IPS DF 6.9 (cell line): ENCODE data around the gene CCDC24.
A peak's percentile ranks its signal among the peaks of the same experiment; 100 is the strongest.

Source experiments
- DNase-seq: peaks from one replicate; pipeline ENCODE4 v3.0.0-alpha.2; 2013; ENCODE audit warnings: low read depth, low spot score
- H3K27ac ChIP-seq: one replicate; pipeline ENCODE4 v1.5.1; 2013; ENCODE audit warnings: low read length, control low read depth
- H3K27me3 ChIP-seq: 2 replicates; pipeline ENCODE4 v1.6.1; 2013; ENCODE audit warnings: mild to moderate bottlenecking, low read length; ENCODE audit not compliant: control insufficient read depth, insufficient read depth
- H3K36me3 ChIP-seq: 2 replicates; pipeline ENCODE4 v1.6.1; 2013; ENCODE audit warnings: low read length; ENCODE audit not compliant: control insufficient read depth, insufficient read depth
- H3K4me1 ChIP-seq: 2 replicates; pipeline ENCODE4 v1.6.1; 2013; ENCODE audit warnings: low read length; ENCODE audit not compliant: control insufficient read depth, insufficient read depth
- H3K4me3 ChIP-seq: 2 replicates; pipeline ENCODE4 v1.5.1; 2013; ENCODE audit warnings: mild to moderate bottlenecking, low read length
- H3K9me3 ChIP-seq: 2 replicates; pipeline ENCODE4 v1.6.1; 2013; ENCODE audit warnings: low read length, inconsistent platforms; ENCODE audit not compliant: control insufficient read depth, insufficient read depth
- WGBS: extraction: QIAGEN DNeasy Blood & Tissue Kit; methylation state at CpG from one replicate; pipeline ENCODE4 v1.1.7; 2013; ENCODE audit warnings: mixed read lengths, missing lambda C conversion rate; ENCODE audit not compliant: insufficient read length, insufficient coverage; 5-methylcytosine and 5-hydroxymethylcytosine counted together

CCDC24 gene

GRCh38 chr1:44021581-44022321 is 30.4 kb downstream of the CCDC24 start:
- H3K9me3 ChIP-seq = no peaks in the 10 kb centered on the region
- H3K27ac ChIP-seq = no peak overlapping the region
- no CpG with 5 or more reads among the region's 10 CpGs for WGBS
- peaks cover 9% of the 10 kb centered on the region; the same call in 1 of the 2 replicates for H3K36me3 ChIP-seq
- H3K27me3 ChIP-seq = no peaks in the 10 kb centered on the region
- peaks cover 5% of the 10 kb centered on the region; the same call in 1 of the 2 replicates for H3K4me1 ChIP-seq
- no peak overlapping the region for H3K4me3 ChIP-seq
- no peak for DNase-seq

DNA sequence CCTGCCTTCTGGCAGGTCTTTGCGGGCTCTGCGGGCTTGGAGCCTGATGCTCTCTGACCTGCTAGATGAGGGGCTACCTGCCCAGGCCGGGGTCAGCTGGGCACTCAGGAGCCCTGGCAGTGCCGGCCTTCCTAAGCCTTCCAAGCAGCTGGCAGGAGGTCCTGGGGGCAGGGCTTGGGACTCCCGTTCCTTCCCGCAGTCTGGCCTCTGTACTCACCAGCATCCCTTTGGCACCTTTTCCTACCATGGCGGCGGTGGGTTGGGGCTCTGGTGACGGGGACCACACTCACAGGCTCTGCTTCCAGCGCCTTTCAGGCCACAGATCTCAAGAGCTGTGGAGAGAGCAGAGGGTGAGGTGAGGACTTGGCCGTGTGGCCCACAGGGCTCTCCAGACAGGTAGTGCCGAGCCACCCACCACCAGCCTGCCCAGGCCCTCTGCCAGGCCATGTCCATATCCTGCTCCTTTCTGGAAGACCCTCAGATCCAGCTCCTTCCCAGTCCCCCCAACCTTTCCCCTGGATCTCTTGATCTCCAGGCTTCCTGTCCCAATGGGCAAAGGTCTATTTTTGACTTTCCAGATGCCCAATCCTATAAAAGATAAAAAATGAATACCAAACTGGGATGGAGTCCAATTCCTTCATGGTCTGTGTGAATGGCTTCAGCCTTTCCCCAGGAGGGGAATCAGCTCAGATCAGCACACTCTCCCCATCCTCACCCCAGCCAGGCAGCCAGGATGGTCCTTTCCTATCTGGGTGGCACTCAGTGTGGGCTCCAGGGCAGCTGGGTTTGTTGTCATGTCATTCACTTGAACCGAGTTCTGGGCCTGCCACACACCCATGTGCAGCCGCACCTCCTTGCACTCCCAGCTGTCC is 32.9 kb downstream of the CCDC24 start:
- no peak for DNase-seq
- no peaks in the 10 kb centered on the region for H3K9me3 ChIP-seq
- no CpG with 5 or more reads among the region's 14 CpGs for WGBS
- H3K36me3 ChIP-seq = peaks cover 9% of the 10 kb centered on the region; the same call in 1 of the 2 replicates
- H3K4me1 ChIP-seq = peaks cover 6% of the 10 kb centered on the region; the same call in 1 of the 2 replicates
- no peak overlapping the region for H3K27ac ChIP-seq
- H3K27me3 ChIP-seq = no peaks in the 10 kb centered on the region
- no peak overlapping the region for H3K4me3 ChIP-seq

DNA sequence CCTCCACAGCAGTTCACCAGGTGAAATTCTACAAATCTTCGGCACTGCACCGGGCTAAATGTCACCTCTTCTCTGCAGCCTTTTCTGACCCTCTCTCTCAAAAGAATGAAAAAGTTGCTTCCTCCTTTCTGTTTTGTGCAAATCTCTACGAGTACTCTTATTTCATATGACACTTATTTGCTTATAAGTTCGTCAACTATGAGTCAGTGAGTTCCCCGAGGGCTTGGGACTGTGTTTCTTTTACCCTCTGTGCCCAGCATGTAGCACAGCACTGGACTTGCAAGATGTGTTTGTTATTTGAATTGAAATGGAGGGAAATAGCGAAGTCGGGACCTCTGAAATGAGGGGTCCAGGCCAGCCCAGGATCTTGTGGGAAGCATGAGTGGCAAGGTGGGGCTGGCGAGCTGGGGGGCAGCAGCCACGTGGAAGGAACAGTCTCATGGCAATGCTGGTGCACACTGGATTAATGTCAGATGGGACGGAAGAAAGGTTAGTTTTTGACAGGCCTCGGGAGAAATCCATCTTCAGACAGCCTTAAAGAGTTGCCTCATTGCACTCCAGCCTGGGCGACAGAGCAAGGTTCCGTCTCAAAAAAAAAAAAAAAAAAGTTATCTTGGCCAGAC is 33.6 kb downstream of the CCDC24 start:
- no peak overlapping the region for H3K27ac ChIP-seq
- no peaks in the 10 kb centered on the region for H3K9me3 ChIP-seq
- no peak overlapping the region for H3K4me3 ChIP-seq
- DNase-seq = no peak
- H3K27me3 ChIP-seq = no peaks in the 10 kb centered on the region
- H3K4me1 ChIP-seq = peaks cover 6% of the 10 kb centered on the region
- peaks cover 9% of the 10 kb centered on the region; the same call in 1 of the 2 replicates for H3K36me3 ChIP-seq
- no CpG with 5 or more reads among the region's 13 CpGs for WGBS

DNA sequence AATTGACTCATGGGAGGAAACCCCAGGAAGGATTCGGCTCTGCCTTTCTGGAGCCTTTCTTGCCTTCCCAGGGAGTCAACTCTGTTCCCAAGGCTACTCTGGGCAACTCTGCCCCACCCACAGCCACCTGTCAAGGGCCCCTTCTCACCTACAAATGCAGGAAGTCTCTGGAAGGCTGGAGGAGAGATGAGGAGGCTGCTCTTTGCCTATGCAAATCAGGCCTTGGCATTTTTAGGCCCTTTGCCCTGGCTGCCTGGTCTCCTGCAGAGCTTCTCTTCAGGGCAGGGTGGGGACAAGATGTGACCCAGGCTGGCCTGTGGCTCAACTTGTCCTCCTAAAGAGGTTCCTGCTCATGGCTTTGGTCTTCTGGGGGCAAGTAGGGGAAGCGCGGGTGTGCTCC is 34.4 kb downstream of the CCDC24 start:
- H3K27ac ChIP-seq = no peak overlapping the region
- DNase-seq = no peak
- no peaks in the 10 kb centered on the region for H3K27me3 ChIP-seq
- peaks cover 6% of the 10 kb centered on the region for H3K4me1 ChIP-seq
- no peaks in the 10 kb centered on the region for H3K9me3 ChIP-seq
- H3K36me3 ChIP-seq = peaks cover 9% of the 10 kb centered on the region; the same call in 1 of the 2 replicates
- no peak overlapping the region for H3K4me3 ChIP-seq
- no CpG with 5 or more reads among the region's 3 CpGs for WGBS

DNA sequence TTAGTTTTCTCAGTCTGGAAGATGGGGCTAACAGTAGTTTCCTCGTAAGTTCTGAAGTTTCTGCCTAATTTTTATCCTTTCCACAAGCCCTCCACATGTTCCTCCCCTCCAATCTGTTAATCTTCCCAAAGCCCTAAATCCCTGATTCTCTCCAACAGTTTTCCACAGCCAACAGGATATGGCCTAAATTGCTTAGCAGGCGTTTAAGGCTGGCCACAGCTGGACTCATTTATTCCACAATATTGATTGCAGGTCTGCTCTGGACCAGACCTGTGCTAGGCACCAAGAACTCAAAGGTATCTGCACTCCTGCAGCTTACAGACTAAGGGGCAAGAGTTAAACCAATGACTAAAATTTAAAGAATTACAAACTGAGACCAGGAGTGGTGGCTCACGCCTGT is 35.9 kb downstream of the CCDC24 start:
- WGBS = no CpG with 5 or more reads among the region's 3 CpGs
- H3K4me3 ChIP-seq = no peak overlapping the region
- H3K27me3 ChIP-seq = no peaks in the 10 kb centered on the region
- H3K4me1 ChIP-seq = peaks cover 6% of the 10 kb centered on the region
- H3K27ac ChIP-seq = no peak overlapping the region
- no peaks in the 10 kb centered on the region for H3K9me3 ChIP-seq
- H3K36me3 ChIP-seq = peaks cover 5% of the 10 kb centered on the region; the same call in 1 of the 2 replicates
- DNase-seq = no peak

DNA sequence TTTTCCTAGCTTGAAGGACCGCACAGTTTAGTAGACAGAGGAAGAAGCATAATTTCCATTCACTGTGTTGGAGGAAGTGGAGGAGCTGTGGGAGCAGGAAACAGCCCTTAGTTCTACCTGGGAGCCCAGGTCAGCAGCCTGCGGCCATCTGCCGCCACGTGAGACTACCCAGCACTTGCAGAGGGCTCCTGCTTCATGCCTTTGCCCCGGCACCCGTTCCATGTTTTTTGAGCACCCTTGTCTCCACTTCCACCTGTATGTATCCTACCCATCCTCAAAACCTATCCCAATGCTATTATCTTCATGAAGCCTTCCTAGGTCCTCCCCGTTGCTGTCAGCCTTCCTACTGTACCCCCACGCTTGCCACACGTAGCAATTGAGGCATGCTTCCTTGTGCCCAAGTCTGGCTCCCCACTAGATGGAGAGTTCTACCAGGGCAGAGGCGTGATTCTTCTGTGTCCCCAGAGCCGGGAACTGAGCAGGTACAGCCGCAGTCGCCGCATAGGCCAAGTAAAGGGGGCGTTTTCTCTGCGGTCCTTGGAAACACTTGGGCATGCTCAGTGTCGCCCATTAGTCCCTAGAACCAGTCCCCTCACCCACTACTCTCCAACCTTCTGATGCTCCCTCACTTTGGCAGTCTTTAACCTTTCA is 38.0 kb downstream of the CCDC24 start:
- H3K9me3 ChIP-seq = no peaks in the 10 kb centered on the region
- no peaks in the 10 kb centered on the region for H3K27me3 ChIP-seq
- H3K4me1 ChIP-seq = peaks cover 9% of the 10 kb centered on the region
- no peak overlapping the region for H3K27ac ChIP-seq
- DNase-seq = no peak
- no peaks in the 10 kb centered on the region for H3K36me3 ChIP-seq
- peak overlapping the region; percentile 36; the same call in 1 of the 2 replicates for H3K4me3 ChIP-seq
- no CpG with 5 or more reads among the region's 17 CpGs for WGBS

DNA sequence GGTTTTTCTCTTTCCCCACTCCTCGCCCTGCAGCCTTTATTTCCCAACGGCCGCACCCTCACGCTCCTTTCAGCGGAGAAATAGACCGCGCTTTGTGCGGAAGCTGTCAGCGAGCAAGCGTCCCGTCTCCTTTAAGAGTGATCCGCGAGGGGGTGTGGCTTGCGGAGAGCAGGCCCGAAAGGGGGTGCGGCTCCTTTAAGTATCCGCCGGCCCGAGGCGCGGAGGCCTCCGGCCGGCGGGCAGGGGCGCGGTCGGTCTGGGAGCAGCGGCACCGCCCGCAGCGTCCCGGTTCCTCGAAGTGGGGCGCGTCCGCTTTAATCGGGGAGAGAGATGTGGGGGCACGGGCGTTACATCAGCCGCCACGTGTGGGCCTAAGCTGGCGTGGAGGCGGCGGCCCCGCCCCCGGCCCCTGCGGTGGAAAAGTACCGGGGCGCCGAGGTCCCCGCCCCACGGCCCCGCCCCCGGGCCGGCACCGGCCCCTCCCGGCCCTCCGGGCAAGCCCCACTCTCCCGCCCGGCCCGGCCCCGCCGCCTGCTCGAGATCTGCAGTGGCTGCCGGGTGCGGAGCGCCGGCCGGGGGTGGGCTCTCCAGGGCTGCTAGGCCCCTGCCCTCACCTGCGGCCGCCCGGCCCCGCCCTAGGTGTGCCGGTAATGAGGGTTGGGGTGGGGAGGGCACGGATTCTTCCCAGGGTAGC is 38.7 kb downstream of the CCDC24 start:
- no peak for DNase-seq
- Histone ChIP-seq H3K4me3 (peak overlapping the region; percentile 36), H3K36me3 (no peaks in the 10 kb centered on the region), H3K9me3 (no peaks in the 10 kb centered on the region), H3K27ac (no peak overlapping the region), H3K4me1 (peaks cover 9% of the 10 kb centered on the region), H3K27me3 (no peaks in the 10 kb centered on the region)
- WGBS = no CpG with 5 or more reads among the region's 75 CpGs

GRCh38 chr1:44030605-44031251 is 39.3 kb downstream of the CCDC24 start:
- Histone ChIP-seq H3K4me1 (peaks cover 9% of the 10 kb centered on the region), H3K9me3 (no peaks in the 10 kb centered on the region), H3K4me3 (peak overlapping the region; percentile 36), H3K36me3 (no peaks in the 10 kb centered on the region), H3K27ac (no peak overlapping the region), H3K27me3 (no peaks in the 10 kb centered on the region)
- DNase-seq = no peak
- no CpG with 5 or more reads among the region's 66 CpGs for WGBS

- DNase-seq = no peak
- H3K4me1 ChIP-seq = peaks cover 8% of the 10 kb centered on the region; the same call in 1 of the 2 replicates
These were observed 40.1 kb downstream of the CCDC24 start, which contains the start of gene SLC6A9 for GRCh38 chr1:44031252-44032169. Gene SLC6A9, minus strand, starts transcription at chr1:44031462. Its CDS starts 7,185 bp downstream, at chr1:44024277.

More at GRCh38 chr1:44031252-44032169, 40.1 kb downstream of the CCDC24 start, which contains the start of gene SLC6A9:
- WGBS = no CpG with 5 or more reads among the region's 40 CpGs
- no peak within 1 kb of the TSS for H3K27ac ChIP-seq
- H3K9me3 ChIP-seq = no peaks in the 10 kb centered on the region
- H3K27me3 ChIP-seq = no peaks in the 10 kb centered on the region
- H3K36me3 ChIP-seq = no peaks in the 10 kb centered on the region
- peak within 1 kb of the TSS; percentile 36 for H3K4me3 ChIP-seq
